ENCODE results near the gene XRCC4. TPM values are rescaled to one million over a fixed set of nuclear protein-coding genes. Genes with fewer than 3 reads are reported as not detected.

XRCC4 gene
- total RNA-seq, result 10 to 100 TPM; 11.3 to 12.4 TPM

- Mint-ChIP-seq H3K27me3 (no peaks in the 10 kb centered on the region), H3K4me1 (peaks cover 29% of the 10 kb centered on the region), H3K27ac (peak within 1 kb of the TSS; percentile 98), H3K9me3 (no peaks in the 10 kb centered on the region), H3K36me3 (ENCODE audit: low read depth) (peaks cover 38% of the 10 kb centered on the region), H3K4me3 (peak within 1 kb of the TSS; percentile 98)
- peak; percentile 100 for ATAC-seq (replicated peaks)
Measured at GRCh38 chr5:83076742-83077661, at the start of gene XRCC4, which contains the start of gene TMEM167A. TSS of gene XRCC4 (plus strand) at chr5:83077547. CDS start at chr5:83104920, 27,373 bp downstream. TSS of gene TMEM167A (minus strand) at chr5:83077394. CDS start at chr5:83077323, 71 bp downstream.

DNA sequence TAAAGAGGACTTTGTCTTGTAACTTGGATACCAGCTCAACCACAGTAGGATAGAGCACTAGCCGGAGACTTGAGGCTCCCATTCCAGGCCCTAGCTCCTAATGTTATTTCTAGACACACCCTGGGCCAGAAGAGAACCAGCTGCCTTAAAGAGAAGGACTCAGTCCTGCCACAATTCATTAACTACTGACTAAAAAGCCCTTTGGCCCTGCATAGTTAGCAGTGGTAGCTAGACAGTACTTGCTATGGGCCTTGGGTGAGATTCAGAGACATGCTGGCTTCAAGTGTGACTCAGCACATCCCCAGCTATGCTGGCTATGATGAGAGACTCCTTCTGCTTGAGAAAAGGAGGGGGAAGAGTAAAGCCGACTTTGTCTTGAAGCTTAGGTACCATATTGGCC is 47.4 kb upstream of the XRCC4 start:
- Mint-ChIP-seq H3K4me1 (no peaks in the 10 kb centered on the region), H3K36me3 (ENCODE audit: low read depth) (no peaks in the 10 kb centered on the region), H3K9me3 (no peaks in the 10 kb centered on the region), H3K27me3 (no peaks in the 10 kb centered on the region), H3K27ac (no peak overlapping the region), H3K4me3 (no peak overlapping the region)
- ATAC-seq (replicated peaks), result no peak

DNA sequence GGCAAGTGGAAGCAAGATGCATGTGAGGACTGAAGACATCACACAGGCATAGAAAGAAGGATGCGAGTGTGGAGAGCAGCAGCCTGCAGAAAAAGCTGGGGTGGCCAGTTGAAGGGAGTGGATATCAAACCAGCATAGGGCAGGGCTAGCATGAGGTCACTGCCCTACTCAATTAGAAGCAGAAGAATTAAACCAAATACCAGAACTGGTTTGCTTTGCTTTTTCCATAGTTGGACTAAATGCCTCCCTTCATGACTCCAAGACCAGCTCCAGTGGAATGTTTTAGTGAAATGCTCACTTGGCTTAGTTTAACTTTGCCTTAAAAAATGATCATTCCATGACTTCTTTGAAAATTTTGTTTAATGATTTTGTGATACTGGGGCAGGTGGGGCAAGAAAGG is 46.0 kb upstream of the XRCC4 start:
- H3K9me3 Mint-ChIP-seq, result no peaks in the 10 kb centered on the region
- H3K4me1 Mint-ChIP-seq, result no peaks in the 10 kb centered on the region
- no peaks in the 10 kb centered on the region for H3K36me3 Mint-ChIP-seq (ENCODE audit: low read depth)
- ATAC-seq (replicated peaks), result no peak
- no peak overlapping the region for H3K27ac Mint-ChIP-seq
- H3K27me3 Mint-ChIP-seq, result no peaks in the 10 kb centered on the region
- no peak overlapping the region for H3K4me3 Mint-ChIP-seq

GRCh38 chr5:83034036-83034435 is 43.3 kb upstream of the XRCC4 start:
- H3K27ac Mint-ChIP-seq, result no peak overlapping the region
- H3K9me3 Mint-ChIP-seq, result no peaks in the 10 kb centered on the region
- no peak overlapping the region for H3K4me3 Mint-ChIP-seq
- no peaks in the 10 kb centered on the region for H3K4me1 Mint-ChIP-seq
- H3K27me3 Mint-ChIP-seq, result no peaks in the 10 kb centered on the region
- ATAC-seq (replicated peaks), result no peak
- H3K36me3 Mint-ChIP-seq (ENCODE audit: low read depth), result no peaks in the 10 kb centered on the region

DNA sequence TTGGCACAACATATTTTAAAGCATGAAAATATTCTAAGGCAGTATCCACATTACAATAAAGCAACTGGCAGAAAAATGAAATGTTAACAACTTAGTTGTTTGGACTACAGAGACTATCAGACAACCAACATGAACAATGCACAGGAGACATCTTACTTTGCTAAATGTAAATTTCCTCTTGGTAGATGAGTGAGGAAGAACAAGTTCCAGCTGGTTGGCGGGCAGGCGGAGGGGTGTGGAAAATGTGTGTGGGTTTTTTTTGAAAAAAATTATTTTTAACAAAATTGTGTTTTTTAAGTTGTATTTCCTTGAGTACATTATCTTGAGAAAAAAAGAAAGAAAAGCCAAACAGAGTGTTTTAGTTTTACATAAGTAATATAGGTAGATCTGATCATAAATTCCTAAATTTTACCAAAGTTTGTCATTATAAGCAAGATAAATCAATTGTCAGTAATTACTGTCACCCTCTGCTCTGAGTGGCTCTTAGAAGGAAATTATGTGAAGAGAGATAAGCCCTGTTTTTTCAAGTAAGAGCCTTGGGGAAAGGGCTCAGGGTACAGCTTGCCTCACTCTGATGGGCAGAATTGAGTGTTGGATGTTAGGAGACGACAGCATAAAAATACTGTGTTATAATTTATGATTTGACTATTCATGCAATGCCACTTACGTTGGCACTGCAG is 42.7 kb upstream of the XRCC4 start:
- no peaks in the 10 kb centered on the region for H3K4me1 Mint-ChIP-seq
- H3K9me3 Mint-ChIP-seq, result no peaks in the 10 kb centered on the region
- H3K36me3 Mint-ChIP-seq (ENCODE audit: low read depth), result no peaks in the 10 kb centered on the region
- no peak for ATAC-seq (replicated peaks)
- H3K27ac Mint-ChIP-seq, result no peak overlapping the region
- no peak overlapping the region for H3K4me3 Mint-ChIP-seq
- H3K27me3 Mint-ChIP-seq, result no peaks in the 10 kb centered on the region

- Mint-ChIP-seq H3K9me3 (no peaks in the 10 kb centered on the region), H3K4me1 (no peaks in the 10 kb centered on the region), H3K27ac (no peak overlapping the region), H3K4me3 (no peak overlapping the region), H3K36me3 (ENCODE audit: low read depth) (no peaks in the 10 kb centered on the region), H3K27me3 (no peaks in the 10 kb centered on the region)
- ATAC-seq (replicated peaks), result no peak
Measured at GRCh38 chr5:83035373-83036100, 41.8 kb upstream of the XRCC4 start.

- Mint-ChIP-seq H3K36me3 (ENCODE audit: low read depth) (no peaks in the 10 kb centered on the region), H3K4me1 (no peaks in the 10 kb centered on the region), H3K27me3 (no peaks in the 10 kb centered on the region), H3K4me3 (no peak overlapping the region), H3K9me3 (no peaks in the 10 kb centered on the region), H3K27ac (no peak overlapping the region)
- no peak for ATAC-seq (replicated peaks)
Measured at GRCh38 chr5:83036991-83037575, 40.3 kb upstream of the XRCC4 start.

DNA sequence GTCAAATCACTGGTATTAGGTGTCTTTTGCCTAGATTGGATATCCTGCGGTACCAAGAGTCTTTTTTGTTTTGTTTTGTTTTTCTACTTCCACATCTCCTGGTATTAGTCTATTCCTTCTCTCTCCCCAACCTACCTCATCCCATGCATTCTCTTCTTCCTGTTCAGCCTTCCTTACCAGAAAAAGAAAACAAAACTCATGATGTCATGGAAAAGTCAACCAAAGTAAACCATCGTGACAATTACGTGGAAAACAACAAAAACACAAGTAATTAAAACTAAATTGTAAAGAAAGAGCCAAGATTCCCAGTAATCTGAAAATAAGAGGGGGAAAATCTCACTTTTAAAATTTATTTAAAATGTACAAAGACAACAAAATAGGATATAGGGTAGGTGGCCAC is 38.4 kb upstream of the XRCC4 start:
- Mint-ChIP-seq H3K27me3 (no peaks in the 10 kb centered on the region), H3K9me3 (no peaks in the 10 kb centered on the region), H3K27ac (no peak overlapping the region), H3K4me1 (no peaks in the 10 kb centered on the region), H3K36me3 (ENCODE audit: low read depth) (no peaks in the 10 kb centered on the region), H3K4me3 (no peak overlapping the region)
- ATAC-seq (replicated peaks), result no peak

- H3K27me3 Mint-ChIP-seq, result no peaks in the 10 kb centered on the region
- H3K4me1 Mint-ChIP-seq, result no peaks in the 10 kb centered on the region
Measured at GRCh38 chr5:83042507-83042906, 34.8 kb upstream of the XRCC4 start.

GRCh38 chr5:83044926-83045325 is 32.4 kb upstream of the XRCC4 start:
- ATAC-seq (replicated peaks), result no peak

More at GRCh38 chr5:83042507-83042906, 34.8 kb upstream of the XRCC4 start:
- ATAC-seq (replicated peaks), result no peak
- H3K27ac Mint-ChIP-seq, result no peak overlapping the region
- no peaks in the 10 kb centered on the region for H3K9me3 Mint-ChIP-seq
- H3K36me3 Mint-ChIP-seq (ENCODE audit: low read depth), result no peaks in the 10 kb centered on the region
- H3K4me3 Mint-ChIP-seq, result no peak overlapping the region

GRCh38 chr5:83048277-83048676 is 29.1 kb upstream of the XRCC4 start:
- Mint-ChIP-seq H3K27ac (no peak overlapping the region), H3K4me1 (no peaks in the 10 kb centered on the region), H3K36me3 (ENCODE audit: low read depth) (peaks cover 39% of the 10 kb centered on the region), H3K9me3 (no peaks in the 10 kb centered on the region), H3K27me3 (no peaks in the 10 kb centered on the region), H3K4me3 (no peak overlapping the region)
- no peak for ATAC-seq (replicated peaks)

More at GRCh38 chr5:83044926-83045325, 32.4 kb upstream of the XRCC4 start:
- H3K9me3 Mint-ChIP-seq, result no peaks in the 10 kb centered on the region
- H3K4me3 Mint-ChIP-seq, result no peak overlapping the region
- H3K36me3 Mint-ChIP-seq (ENCODE audit: low read depth), result peaks cover 8% of the 10 kb centered on the region
- no peaks in the 10 kb centered on the region for H3K4me1 Mint-ChIP-seq
- no peaks in the 10 kb centered on the region for H3K27me3 Mint-ChIP-seq
- H3K27ac Mint-ChIP-seq, result no peak overlapping the region

DNA sequence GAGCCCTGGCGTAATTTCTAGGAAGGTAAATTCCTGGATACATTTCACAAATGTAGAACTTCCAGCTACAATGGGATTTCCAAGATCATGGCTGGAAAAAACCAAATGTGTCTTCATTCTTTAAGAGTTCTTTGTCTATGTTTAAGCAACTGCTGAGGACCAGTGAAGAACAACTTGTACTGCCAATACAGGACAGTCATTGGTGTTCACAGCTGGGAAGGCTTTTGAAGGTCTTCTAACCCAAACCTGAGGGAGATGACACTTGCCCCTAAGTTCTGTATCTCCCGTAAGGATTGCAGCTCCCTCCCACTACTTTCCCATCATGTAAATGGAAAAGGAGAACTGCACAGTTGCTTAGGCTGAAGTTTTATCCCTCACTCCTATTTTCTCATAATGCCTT is 28.5 kb upstream of the XRCC4 start:
- no peak for ATAC-seq (replicated peaks)
- H3K9me3 Mint-ChIP-seq, result no peaks in the 10 kb centered on the region
- H3K27ac Mint-ChIP-seq, result peak overlapping the region; percentile 7
- H3K4me3 Mint-ChIP-seq, result no peak overlapping the region
- peaks cover under 1% of the 10 kb centered on the region for H3K4me1 Mint-ChIP-seq
- peaks cover 44% of the 10 kb centered on the region for H3K36me3 Mint-ChIP-seq (ENCODE audit: low read depth)
- H3K27me3 Mint-ChIP-seq, result no peaks in the 10 kb centered on the region

- Mint-ChIP-seq H3K4me1 (peaks cover 7% of the 10 kb centered on the region), H3K9me3 (no peaks in the 10 kb centered on the region), H3K36me3 (ENCODE audit: low read depth) (peaks cover 50% of the 10 kb centered on the region), H3K4me3 (no peak overlapping the region), H3K27ac (peak overlapping the region; percentile 7), H3K27me3 (no peaks in the 10 kb centered on the region)
- no peak for ATAC-seq (replicated peaks)
Measured at GRCh38 chr5:83049370-83049885, 27.9 kb upstream of the XRCC4 start.
